ENCODE measurements around the gene TFCP2L1. TPM values are rescaled to one million over a fixed set of nuclear protein-coding genes. Genes with fewer than 3 reads are reported as not detected.
A peak's percentile ranks its signal among the peaks of the same experiment; 100 is the strongest.

Gene TFCP2L1
- polyA plus RNA-seq, 3 donors, result 0.03 to 0.24 TPM; not detected in 1

DNA sequence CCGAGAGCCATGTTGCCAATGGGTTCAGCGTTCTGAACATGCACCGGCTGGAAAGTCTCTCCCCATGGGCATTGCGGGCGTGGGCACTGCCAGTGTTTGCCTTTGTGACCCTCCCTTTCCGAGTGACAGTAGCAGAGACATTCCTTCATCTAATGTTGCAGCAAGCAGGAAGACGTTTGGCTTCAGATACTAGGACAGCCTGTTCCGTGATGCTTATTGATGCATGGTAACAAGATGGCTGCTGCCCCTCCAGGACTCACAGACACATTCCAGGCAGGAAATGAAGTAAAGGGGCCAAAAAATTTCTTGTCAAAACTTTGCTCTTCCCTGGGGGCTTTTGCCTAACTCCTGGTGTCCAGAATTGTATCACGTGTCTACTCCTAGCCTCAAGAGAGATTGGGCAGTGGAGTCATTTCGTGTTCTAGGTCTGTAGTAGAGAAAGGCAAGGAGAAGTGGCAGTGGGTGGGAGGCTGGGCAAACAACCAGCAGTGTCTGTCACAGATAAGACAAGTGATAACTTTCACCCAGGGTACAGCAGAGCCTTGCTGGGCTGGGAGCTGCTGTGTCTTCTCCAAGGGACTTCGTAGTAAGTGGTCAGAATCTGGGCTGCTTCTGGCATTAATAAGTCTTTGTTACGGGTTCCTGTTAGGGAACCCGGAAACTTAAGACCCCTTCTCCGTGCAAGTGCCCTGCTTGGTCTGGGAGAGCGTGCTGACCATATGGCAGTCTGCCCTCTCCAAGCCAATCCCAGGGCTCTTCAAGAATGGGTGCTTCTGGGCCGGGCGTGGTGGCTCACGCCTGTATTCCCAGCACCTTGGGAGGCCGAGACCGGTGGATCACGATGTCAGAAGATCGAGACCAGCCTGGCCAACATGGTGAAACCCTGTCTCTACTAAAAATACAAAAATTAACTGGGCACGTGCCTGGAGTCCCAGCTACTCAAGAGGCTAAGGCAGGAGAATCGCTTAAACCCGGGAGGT is 93.5 kb downstream of the TFCP2L1 start:
- intact Hi-C loops (cut with micrococcal nuclease), result no loop called here
- no peak overlapping the region for H3K9ac ChIP-seq (ENCODE audit: insufficient read depth, low read length, poor library complexity, severe bottlenecking)
- Mint-ChIP-seq H3K4me1 (peaks cover 52% of the 10 kb centered on the region), H3K27me3 (ENCODE audit: low read depth in 3 of 3) (peaks cover 2 to 4% (median 3%) of the 10 kb centered on the region in 3 donors), H3K4me3 (no peak overlapping the region), H3K9me3 (peaks cover 0 to 2% (median 0%) of the 10 kb centered on the region in 7 donors), H3K36me3 (no peaks in the 10 kb centered on the region), H3K27ac (peak overlapping the region in 1 of 7 donors; percentile 2)
- no peak for DNase-seq
- no peak overlapping the region for H2AFZ ChIP-seq (ENCODE audit: insufficient read depth, low read depth, low read length, poor library complexity, severe bottlenecking)
- no peaks in the 10 kb centered on the region for H3K36me3 ChIP-seq (replicated peaks in 1 of 2; ENCODE audit: control insufficient read depth in 1 of 2, insufficient read depth in 2 of 2, low read length in 2 of 2)
- H3K4me3 ChIP-seq (replicated peaks in 1 of 3; ENCODE audit: low read depth in 2 of 3, low read length in 3 of 3), result no peak overlapping the region
- no peaks in the 10 kb centered on the region for H3K79me2 ChIP-seq (ENCODE audit: insufficient read depth, low read length)
- peaks cover 41 to 57% of the 10 kb centered on the region in 2 donors for H3K4me1 ChIP-seq (ENCODE audit: control insufficient read depth in 1 of 2, insufficient read depth in 2 of 2, low read length in 2 of 2)
- H3K9me3 ChIP-seq (replicated peaks in 1 of 2; ENCODE audit: control insufficient read depth in 1 of 2, insufficient read depth in 1 of 2, low read length in 2 of 2), result no peaks in the 10 kb centered on the region
- WGBS (ENCODE audit: insufficient coverage), result 90% methylated on average over 18 of the region's 25 CpGs
- no peaks in the 10 kb centered on the region for H3K27me3 ChIP-seq (ENCODE audit: control insufficient read depth in 2 of 2, insufficient read depth in 2 of 2, low read length in 2 of 2)
- H3K27ac ChIP-seq (ENCODE audit: low read depth in 1 of 2, low read length in 2 of 2), result no peak overlapping the region
- TF ChIP-seq, protein P1, sequence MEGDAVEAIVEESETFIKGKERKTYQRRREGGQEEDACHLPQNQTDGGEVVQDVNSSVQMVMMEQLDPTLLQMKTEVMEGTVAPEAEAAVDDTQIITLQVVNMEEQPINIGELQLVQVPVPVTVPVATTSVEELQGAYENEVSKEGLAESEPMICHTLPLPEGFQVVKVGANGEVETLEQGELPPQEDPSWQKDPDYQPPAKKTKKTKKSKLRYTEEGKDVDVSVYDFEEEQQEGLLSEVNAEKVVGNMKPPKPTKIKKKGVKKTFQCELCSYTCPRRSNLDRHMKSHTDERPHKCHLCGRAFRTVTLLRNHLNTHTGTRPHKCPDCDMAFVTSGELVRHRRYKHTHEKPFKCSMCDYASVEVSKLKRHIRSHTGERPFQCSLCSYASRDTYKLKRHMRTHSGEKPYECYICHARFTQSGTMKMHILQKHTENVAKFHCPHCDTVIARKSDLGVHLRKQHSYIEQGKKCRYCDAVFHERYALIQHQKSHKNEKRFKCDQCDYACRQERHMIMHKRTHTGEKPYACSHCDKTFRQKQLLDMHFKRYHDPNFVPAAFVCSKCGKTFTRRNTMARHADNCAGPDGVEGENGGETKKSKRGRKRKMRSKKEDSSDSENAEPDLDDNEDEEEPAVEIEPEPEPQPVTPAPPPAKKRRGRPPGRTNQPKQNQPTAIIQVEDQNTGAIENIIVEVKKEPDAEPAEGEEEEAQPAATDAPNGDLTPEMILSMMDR (IDR thresholded peaks at IDR 0.05), result no peak
- no peak overlapping the region for H3K4me2 ChIP-seq (replicated peaks; ENCODE audit: extremely low read depth, low read length, poor library complexity, severe bottlenecking)
- H4K20me1 ChIP-seq (ENCODE audit: insufficient read depth, low read length), result no peaks in the 10 kb centered on the region

DNA sequence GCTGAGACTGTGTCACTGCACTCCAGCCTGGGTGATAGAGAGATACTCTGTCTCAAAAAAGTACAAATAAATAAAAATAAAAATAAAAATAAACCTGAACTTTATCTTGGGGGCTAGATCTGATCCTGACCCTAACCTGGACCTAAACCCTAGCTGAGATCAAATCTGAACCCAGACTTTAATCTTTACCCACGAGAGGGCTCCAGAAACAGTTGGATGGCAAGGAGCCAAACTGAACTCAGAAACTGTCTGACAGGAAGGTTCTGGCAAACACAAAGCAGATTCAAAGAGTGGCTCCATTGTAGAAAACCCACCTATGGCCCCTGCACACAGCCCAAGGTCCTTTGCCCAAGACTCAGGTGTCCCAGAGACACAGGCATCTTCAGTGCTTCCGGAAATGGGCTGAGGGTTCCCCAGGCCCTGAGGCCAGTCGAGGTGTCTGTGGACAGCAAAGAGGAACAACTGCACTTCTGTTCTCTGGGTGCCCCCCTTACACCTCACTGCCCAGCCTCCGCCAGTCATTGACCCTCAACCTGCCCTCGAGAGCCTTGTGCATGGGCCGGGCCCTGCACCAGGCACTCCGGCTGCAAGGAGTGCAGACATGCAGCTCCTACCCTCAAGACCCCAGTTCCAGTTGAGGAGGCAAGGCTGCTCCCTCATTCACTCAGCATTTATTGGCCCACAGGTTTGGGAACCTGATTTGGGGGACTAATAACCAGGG is 95.2 kb downstream of the TFCP2L1 start:
- Histone ChIP-seq H3K79me2 (ENCODE audit: insufficient read depth, low read length) (no peaks in the 10 kb centered on the region), H2AFZ (ENCODE audit: insufficient read depth, low read depth, low read length, poor library complexity, severe bottlenecking) (peak overlapping the region; percentile 40), H3K4me3 (replicated peaks in 1 of 3; ENCODE audit: low read depth in 2 of 3, low read length in 3 of 3) (no peak overlapping the region), H3K27me3 (ENCODE audit: control insufficient read depth in 2 of 2, insufficient read depth in 2 of 2, low read length in 2 of 2) (no peaks in the 10 kb centered on the region), H3K4me1 (ENCODE audit: control insufficient read depth in 1 of 2, insufficient read depth in 2 of 2, low read length in 2 of 2) (peaks cover 35 to 42% of the 10 kb centered on the region in 2 donors), H3K27ac (ENCODE audit: low read depth in 1 of 2, low read length in 2 of 2) (no peak overlapping the region), H3K4me2 (replicated peaks; ENCODE audit: extremely low read depth, low read length, poor library complexity, severe bottlenecking) (peak overlapping the region; percentile 22), H4K20me1 (ENCODE audit: insufficient read depth, low read length) (no peaks in the 10 kb centered on the region), H3K9ac (ENCODE audit: insufficient read depth, low read length, poor library complexity, severe bottlenecking) (no peak overlapping the region), H3K9me3 (replicated peaks in 1 of 2; ENCODE audit: control insufficient read depth in 1 of 2, insufficient read depth in 1 of 2, low read length in 2 of 2) (no peaks in the 10 kb centered on the region), H3K36me3 (replicated peaks in 1 of 2; ENCODE audit: control insufficient read depth in 1 of 2, insufficient read depth in 2 of 2, low read length in 2 of 2) (no peaks in the 10 kb centered on the region)
- intact Hi-C loops (cut with micrococcal nuclease), result loop anchor here in 1 of 2 donors (10.0 kb wide), 1 partner anchor 105 kb away; no protein-coding TSS in a partner anchor
- TF ChIP-seq, protein P1 (IDR thresholded peaks at IDR 0.05), result no peak
- H3K4me1 Mint-ChIP-seq, result peaks cover 45% of the 10 kb centered on the region
- peak overlapping the region in 1 of 7 donors; percentile 63 for H3K27ac Mint-ChIP-seq
- H3K27me3 Mint-ChIP-seq (ENCODE audit: low read depth in 3 of 3), result peaks cover 0 to 3% (median 2%) of the 10 kb centered on the region in 3 donors
- H3K9me3 Mint-ChIP-seq, result peaks cover 0 to 2% (median 0%) of the 10 kb centered on the region in 7 donors
- H3K4me3 Mint-ChIP-seq, result no peak overlapping the region
- no peaks in the 10 kb centered on the region for H3K36me3 Mint-ChIP-seq
- WGBS (ENCODE audit: insufficient coverage), result 33% methylated on average over 7 of the region's 7 CpGs
- peak in 1 of 3 donors; percentile 33 for DNase-seq

Measured in CD14-positive monocyte (primary cell).